ENCODE measurements around the gene ASB9. TPM values are rescaled to one million over a fixed set of nuclear protein-coding genes. Genes with fewer than 3 reads are reported as not detected.
"Not testable (repeated sequence)": the region's sequence is repeated elsewhere in the genome, so short reads cannot be mapped to it uniquely, and the experiment has no call there.

ASB9 gene, protein sequence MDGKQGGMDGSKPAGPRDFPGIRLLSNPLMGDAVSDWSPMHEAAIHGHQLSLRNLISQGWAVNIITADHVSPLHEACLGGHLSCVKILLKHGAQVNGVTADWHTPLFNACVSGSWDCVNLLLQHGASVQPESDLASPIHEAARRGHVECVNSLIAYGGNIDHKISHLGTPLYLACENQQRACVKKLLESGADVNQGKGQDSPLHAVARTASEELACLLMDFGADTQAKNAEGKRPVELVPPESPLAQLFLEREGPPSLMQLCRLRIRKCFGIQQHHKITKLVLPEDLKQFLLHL
- total RNA-seq (2014; rRNA removed; shearing (Covaris generic)) = 12.2 and 18.1 TPM in 2 replicates
- 2.6 and 2.8 TPM in 2 replicates for polyA plus RNA-seq (2015; cell fraction: cytosol; rRNA removed)
- polyA plus RNA-seq (2015; cell fraction: nucleus; rRNA removed) = 2.3 and 3.0 TPM in 2 replicates

DNA sequence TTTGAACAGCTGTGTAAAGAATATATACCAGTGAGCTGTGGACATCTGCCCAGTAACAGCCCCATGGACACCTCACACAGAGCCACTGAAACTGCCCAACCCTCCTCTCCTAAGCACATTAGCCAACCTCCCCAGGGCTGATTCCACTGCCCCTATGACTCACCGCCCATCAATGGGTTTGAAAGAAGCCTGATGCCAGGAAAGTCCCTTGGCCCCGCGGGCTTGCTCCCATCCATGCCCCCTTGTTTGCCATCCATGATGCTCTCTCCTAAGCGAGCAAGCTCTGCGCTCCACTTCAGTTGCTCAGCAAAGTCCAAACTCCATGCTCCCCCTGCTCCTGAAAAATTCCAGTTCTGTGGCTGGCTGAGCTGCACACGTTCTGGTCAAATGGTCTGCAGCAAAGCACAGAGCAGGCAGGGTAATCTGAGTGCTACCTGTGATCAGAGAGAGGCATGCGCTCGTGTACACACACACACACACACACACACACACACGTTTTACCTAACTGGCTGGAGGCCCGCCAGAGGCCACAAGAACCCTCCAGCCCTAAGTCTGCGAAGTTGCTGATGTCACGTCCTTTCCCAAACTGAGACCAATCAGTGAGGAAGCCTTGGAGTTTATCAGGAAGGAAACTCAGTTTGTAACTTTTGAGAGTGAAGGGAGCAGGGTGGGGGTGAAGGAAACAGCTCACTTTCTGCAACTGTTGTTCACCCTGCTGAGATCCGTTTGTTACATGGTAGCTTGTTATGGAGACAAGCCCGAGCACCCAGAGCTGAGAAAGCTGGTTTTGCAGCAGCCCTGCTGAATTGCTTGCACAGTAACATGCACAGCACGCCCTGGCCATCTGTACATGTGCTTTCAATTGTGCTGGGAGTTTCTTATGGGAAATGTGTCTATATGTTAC is at the start of gene ASB9:
Gene ASB9 (minus strand): TSS at position 466 of the 904 bp plus-strand sequence. CDS start 209 bp downstream, at position 257.
- DNase-seq (ENCODE audit: low read depth) = peak; percentile 84

DNA sequence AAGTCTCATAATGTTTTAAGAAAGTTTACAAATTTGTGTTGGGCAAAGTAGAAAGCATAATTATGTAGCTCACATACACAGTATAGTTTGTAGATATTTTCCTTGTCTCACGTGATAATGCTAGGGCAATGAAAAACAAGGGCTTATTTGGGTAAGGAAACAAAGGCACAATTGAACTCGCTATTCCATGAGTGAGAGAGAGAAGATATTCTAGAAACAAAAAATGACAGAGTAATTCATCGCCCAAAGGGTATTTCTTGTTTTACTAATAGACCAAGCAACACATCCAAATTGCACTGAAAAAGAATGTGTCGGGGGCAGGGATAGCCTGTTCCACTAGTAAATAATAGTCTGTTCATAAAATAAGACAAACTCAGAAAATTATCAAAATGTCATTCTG is 49.2 kb upstream of the ASB9 start:
- no peak for DNase-seq (ENCODE audit: low read depth)

DNA sequence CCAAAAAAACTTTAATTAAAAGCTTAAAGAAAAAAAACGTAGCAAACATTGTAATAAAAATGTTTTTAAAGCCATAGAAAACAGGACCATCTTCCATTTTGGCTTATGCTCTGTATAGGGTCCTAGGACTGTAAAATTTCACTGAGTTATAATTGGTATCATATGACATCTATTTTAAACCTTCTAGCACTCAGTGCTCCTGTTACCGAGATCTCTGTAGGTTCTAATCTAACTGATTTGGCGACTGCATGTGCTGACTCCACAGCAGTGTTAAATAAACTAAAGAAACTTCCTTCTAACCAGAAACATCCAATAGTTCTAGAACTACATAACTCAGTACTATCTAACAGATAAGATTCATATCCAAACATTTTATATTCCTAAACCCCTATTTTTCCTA is 45.6 kb upstream of the ASB9 start, which contains the start of gene ASB11:
Gene ASB11 (minus strand): TSS at position 132 of the 400 bp plus-strand sequence. CDS start 35 bp downstream, at position 97.
- DNase-seq (ENCODE audit: low read depth) = no peak

DNA sequence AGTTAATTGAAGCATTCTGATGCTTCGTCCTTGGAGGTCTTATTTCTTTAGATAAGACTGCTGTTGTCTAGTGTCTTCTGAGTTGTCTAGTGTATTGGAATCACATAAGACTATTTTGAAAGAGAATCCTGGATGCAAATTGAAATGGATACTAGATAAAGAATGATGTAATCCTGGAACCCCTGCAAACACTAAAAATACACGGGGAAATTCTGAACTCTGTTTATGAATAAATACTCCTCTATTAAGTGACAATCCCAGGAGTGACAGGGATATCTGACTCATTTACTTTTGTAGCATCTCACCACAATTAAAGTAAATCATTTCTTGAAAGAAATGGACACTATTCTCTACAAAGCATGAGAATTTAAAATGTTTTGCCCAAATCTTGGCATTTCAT is 44.6 kb upstream of the ASB9 start:
- no peak for DNase-seq (ENCODE audit: low read depth)

DNA sequence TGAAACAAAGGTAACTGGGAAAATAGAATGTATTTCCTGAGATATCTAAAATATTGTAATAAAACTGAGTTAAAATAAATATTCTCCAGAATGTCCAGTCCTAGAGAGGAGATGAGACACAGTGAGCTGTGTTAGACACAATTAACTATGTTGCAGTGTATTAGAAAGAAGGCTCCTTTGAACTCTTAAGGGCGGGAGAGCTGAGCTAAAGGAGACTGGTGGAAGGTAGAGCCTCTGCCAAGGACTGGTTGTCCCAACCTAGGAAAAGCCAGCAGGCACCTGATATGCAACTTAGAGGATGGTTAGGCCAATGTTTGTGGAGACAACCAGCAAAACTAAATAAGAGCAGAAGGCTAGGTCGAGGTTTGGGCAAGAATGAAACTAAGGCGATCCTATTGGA is 41.2 kb upstream of the ASB9 start:
- DNase-seq (ENCODE audit: low read depth) = no peak

DNA sequence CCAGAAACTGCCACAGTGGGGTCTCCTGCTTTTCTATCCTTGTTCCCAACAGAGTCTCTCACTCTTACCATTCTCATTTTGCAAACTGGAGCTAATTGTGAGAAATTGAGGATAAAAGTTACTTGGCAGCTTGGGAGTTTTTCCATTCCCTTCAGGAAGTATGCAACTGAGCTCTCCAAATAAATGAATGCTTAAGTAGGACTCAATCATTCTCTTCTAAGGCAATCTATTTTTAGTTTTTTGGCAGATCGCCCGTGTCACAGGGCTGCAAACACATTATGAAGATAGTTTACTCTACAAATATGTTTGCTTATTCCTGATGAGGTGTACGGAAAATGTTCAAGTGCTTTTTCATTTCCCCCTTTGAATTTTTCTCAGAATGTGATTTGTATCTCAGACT is 40.2 kb upstream of the ASB9 start:
- DNase-seq (ENCODE audit: low read depth) = no peak

DNA sequence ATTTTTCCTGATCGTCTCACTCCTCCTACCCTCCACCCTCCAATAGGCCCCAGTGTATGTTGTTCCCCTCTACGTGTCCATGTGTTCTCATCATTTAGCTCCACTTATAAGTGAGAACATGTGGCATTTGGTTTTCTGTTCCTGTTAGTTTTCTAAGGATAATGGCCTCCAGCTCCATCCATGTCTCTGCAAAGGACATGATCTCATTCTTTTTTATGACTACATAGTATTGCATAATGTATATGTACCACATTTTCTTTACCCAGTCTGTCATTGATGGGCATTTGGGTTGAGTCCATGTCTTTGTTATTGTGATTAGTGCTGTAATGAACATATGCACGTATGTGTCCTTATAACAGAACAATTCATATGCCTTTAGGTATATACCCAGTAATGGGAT is 36.0 kb upstream of the ASB9 start:
- DNase-seq (ENCODE audit: low read depth) = not testable (repeated sequence)

DNA sequence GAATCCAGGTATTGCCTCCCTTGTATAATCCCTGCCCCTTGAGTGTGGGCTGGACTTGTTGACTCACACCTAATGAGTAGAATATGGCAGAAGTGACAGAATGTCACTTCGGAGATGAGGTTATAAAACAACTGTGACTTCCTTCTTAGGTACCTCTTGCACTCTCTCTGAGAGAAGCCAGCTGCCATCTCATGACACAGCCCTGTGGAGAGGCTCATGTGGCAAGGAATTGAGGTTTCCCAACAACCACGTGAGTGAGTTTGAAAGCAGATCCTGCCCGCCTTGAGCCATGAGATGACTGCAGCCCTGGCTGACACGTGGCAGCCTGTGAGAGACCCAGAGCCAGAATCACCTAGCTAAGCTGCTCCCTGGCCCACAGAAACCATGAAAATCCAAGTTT is 32.0 kb upstream of the ASB9 start:
- DNase-seq (ENCODE audit: low read depth) = peak; percentile 24

DNA sequence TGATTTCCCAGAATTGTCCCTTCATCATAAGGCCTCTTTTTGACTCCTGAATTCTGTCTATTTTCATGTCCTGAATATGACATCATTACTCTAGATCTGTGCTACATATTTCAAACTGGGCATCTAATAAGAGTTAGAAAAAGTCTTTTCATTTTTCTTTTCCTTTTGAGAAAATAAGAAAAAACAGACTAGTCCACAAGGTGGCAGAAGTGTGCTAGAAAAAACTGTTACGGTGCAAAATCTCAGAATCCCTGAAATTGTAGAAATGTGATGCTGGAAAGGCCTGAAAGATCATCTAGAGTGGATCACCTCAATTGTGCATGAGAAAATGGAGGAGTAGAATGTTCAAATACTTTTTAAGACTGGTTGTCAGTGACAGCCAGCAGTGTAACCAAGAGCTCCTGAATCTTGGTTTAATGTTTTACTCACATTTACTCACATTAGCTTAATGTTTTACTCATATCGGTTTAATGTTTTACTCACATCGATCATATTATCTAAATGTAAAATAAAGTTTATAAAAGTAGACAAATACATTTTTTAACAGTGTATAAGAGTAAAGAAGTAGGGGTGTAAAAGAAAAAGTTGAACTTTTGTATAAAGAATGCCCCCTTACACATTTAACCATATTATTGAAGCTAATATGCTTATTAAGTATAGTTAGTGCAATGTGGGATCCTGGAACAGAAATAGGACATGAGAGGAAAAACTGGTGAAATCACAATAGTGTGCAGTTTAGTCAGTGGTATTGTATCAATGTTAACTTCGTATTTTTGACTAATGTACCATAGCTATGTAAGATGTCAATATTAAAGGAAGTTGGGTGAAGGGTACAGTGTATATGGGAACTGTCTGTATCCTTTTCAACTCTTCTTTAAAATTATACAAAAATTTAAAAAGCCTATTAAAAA is 30.3 kb upstream of the ASB9 start:
- peak; percentile 20 for DNase-seq (ENCODE audit: low read depth)

DNA sequence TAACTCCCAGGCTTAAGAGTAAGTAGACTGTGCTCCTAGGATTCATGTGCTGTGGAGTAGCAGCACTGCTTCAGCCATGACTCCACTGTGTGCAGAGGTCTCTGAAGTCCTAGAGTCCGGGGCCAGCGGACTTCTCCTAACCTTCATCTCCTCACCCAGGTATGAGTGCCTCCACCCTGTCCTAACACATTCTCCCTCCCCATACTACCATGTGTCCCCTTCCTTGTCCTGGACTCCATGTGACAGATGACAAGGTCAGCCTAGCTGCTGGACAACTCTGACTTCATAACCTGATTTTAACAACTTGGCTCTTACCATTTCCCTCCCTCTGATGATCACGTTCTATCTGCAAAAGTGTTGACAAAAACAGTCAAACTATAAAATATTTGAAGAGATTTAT is 28.9 kb upstream of the ASB9 start:
- DNase-seq (ENCODE audit: low read depth) = no peak

DNA sequence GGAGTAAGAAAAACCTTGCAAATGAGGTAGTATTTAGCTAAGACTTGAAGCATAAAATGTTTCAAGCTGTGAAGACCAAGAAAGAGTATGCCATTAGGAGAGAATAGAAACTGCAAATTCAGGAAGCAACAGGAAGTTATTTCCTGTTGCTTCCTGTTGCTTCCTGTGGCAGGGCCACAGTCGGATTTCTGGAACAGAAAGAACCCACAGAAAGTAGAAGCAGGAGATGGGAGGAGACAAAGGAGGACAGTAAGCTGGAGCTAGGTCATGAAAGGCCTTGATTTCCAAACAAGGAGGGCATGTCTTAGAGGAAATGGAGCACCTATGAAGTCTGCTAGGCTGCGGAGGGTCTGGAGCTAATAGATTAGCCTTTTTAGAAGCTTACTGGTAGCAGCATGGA is 28.3 kb upstream of the ASB9 start:
- peak; percentile 31 for DNase-seq (ENCODE audit: low read depth)

DNA sequence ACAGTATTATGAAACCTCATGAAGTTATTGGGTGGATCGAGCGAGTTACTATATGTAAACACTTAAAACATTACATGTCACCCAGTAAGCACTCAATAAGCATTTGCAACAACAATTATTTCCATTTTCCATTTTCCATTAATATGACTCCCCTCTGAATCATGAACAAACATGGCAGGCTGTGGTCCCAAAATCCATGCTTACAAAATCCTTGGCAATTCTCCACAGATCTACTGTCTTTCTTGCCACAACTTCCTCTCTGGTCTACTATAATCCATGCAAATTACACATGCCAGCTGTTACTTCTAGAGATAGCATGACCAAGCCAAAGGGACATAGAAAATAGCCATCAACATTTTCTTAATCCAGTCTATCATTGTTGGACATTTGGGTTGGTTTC is 23.6 kb upstream of the ASB9 start:
- DNase-seq (ENCODE audit: low read depth) = peak; percentile 54

DNA sequence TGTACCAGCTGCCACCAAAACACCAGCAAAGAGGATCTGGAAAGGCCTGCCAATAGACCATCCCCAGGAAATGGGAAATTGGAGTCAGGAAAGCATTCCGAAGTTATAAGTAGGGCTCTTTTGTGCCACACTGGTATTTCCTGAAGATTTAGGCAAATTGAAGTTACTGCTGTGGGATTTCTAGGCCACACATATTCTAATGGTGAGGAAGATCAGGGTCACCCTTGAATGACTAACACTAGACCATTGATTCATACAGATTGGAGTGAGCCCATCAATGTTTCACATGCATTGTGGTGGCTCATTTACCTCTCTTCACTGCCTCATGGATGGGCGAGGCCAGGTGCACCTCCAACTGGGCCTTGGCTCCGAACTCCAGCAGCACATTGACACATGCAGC is 23.0 kb upstream of the ASB9 start:
- peak; percentile 68 for DNase-seq (ENCODE audit: low read depth)

DNA sequence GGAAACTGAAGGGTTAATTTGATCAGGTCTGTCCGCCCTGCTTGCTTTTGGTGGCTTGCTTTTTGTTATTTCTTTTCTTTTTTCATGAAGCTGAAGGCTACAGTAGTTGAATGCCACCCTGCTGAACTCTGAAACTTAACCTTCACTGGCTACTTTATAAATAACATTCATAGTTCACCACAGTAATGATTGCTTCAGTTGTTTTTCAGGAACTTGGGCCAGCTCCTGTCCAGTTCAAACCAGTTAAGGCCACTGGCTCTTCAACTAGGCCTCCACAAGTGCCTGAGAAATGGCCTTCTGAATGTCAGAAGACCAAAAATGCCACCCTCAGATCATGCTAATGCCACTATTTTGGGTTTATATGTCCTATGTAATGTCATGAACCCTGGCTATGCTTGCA is 7.7 kb upstream of the ASB9 start:
- DNase-seq (ENCODE audit: low read depth) = no peak

DNA sequence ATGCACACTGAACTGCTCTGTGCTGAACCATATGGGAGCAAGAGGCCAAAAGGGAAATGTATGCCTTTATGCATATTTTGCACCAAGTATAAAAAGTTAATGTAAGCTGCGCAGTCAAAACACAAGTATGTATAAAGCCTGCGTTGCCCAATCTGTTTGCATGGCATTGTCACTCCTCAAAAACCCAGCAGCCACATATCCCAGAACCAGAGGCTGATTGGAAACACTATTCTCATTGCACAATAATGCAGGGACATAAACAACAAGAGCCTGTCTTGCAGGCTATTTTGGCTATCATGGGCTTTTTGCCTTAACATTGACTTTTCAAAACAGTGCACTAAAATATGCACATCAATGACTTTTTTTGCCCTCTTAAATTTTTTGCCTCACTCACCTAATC is 5.1 kb upstream of the ASB9 start:
- DNase-seq (ENCODE audit: low read depth) = no peak

DNA sequence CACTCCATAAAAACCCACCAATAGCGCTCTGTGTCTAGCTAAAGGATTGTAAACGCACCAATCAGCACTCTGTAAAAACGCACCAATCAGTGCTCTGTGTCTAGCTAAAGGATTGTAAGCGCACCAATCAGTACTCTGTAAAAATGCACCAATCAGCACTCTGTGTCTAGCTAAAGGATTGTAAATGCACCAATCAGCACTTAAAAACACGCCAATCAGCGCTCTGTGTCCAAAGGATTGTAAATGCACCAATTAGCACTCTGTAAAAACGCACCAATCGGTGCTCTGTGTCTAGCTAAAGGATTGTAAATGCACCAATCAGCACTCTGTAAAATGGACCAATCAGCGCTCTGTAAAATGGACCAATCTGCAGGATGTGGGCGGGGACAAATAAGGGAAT is 3.4 kb upstream of the ASB9 start:
- not testable (repeated sequence) for DNase-seq (ENCODE audit: low read depth)

DNA sequence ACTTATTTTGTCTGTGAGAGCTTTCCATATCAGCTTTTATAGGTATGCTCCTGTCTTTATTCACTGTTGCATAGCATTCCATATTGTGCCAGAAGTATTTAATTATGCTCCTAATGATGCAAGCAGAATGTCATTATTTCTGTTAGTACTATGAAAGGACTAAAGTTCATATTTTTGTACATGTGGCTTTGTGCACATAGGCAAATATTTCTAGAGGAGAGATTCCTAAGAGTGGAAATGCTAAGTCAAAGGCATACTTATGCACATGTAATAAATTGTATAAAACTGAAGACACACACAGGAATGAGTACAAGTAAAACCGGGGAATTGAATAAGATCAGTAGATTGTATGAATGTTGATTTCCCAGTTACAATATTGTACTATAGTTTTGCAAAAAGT is 1.9 kb upstream of the ASB9 start:
- DNase-seq (ENCODE audit: low read depth) = no peak

DNA sequence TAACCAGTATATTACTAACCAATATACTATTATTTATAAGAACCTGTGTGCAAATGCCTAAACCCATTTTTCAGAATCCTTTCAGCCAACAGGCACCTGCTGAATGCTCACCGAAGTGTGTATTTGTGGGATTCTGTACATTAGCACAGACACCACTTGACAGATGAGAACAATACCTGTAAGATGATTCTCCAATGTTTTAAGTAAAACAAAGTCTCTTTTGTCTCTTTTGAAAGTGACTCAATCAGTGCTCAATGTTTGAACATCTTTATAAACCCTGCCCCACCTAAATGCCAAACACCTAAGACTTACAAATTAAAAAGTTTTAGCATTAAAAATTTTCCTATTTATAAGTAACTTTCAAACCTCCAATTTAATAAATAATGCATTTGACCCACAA is 763 bp downstream of the ASB9 start:
- peak; percentile 26 for DNase-seq (ENCODE audit: low read depth)

DNA sequence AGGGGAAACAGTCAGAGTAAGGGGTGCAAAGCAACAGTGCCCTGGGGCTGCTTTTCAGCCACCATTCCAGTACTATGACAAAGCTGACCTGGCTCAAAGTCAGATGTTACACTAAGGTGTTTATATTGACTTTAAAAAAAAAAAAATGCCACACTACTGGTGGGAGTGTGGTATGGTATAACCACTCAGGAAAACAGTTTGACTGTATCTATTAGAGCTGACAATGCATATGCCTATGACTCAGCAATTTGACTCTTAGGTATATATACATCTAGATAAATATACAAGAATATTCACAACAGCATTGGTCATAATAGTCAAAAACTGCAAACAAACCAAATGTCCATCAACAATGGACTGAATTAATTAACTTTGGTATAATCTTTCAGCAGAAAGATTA is 15.0 kb downstream of the ASB9 start:
- no peak for DNase-seq (ENCODE audit: low read depth)

DNA sequence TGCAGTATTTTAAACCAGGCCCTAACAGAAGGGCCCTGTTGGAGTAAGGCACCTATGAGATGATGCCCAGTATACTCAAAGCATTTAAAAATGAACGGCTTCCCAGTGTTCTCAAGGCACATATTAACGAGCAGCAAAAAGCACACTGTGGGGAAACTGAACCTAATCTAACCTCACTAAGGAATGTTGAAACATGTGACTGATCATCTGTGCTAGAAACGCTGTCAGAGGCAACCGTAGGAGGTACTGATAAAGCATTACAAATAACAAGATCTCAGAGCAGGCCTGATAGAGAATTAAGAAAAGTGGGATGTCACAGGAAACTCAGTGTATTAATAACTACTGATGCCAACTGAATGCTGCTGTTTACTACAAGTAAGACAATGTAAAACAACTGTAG is 24.0 kb downstream of the ASB9 start:
- no peak for DNase-seq (ENCODE audit: low read depth)

DNA sequence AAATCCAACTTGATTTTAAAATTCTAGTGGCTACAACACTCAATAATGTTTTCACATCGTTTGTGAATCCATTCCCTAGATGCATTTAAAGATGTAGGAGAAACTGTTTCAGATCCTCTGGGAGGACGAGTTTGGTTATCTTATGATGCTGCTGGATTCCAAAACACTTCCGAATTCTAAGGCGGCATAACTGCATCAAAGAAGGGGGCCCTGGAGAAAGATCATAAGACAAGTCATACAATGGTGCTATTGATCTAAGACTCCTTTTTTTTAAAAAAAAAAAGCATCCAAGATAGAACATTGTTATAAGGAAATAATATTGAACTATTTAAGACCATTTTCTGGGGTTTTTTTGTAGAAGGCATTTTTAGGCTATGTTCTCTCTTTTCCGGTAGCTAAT is 25.5 kb downstream of the ASB9 start:
- no peak for DNase-seq (ENCODE audit: low read depth)

Measured in HT1080 (cell line).